HCT116 (cell line): ENCODE data around the gene DAPK2. TPM values are rescaled to one million over a fixed set of nuclear protein-coding genes. Genes with fewer than 3 reads are reported as not detected.

ENCODE experiments used
- ATAC-seq: fragments of 200-7000 bp; cut with Tn5 transposase; 2 replicates; pipeline ENCODE4 v1.9.1; 2020; ENCODE audit warnings: mild to moderate bottlenecking, moderate library complexity
- BruUV-seq: library from RNA; stranded (reverse); fragments of 400-500 nt; replicated peaks from 2 replicates; lab custom pipeline; 2021; lab: Mats Ljungman, UMichigan
- CTCF ChIA-PET: fragments of 300-600 bp; sonication (Branson Sonifier 250); formaldehyde crosslinking; loops from one replicate; lab custom pipeline; 2021; ENCODE audit warnings: antibody characterized with exemption; lab: Charles Lee
- POLR2A ChIA-PET: fragments of 300-600, 350-600 bp; sonication (Branson Sonifier 250); formaldehyde crosslinking; loops from one replicate; lab custom pipeline; 2021; ENCODE audit warnings: antibody characterized with exemption; lab: Charles Lee
- RAD21 ChIA-PET, 2 experiments: fragments of 300-600 bp; sonication (Branson Sonifier 250); formaldehyde crosslinking; loops; one replicate each; lab custom pipeline; 2023; ENCODE audit warnings: low total read pairs in 2 of 2; ENCODE audit not compliant: uncharacterized antibody in 2 of 2, unreplicated experiment in 2 of 2, low non-redundant PET in 1 of 2; lab: Charles Lee
- DNase-seq: peaks from one replicate; pipeline ENCODE4 v3.0.0-alpha.2; 2010; ENCODE audit warnings: low read depth, low spot score
- H2AFZ ChIP-seq: fragments of 200-600 bp; shearing (Covaris generic), sonication (generic); 2 replicates; pipeline ENCODE4 v1.6.1; 2017; ENCODE audit warnings: low read depth, mixed run types, mixed read lengths, antibody characterized with exemption, low read length; ENCODE audit not compliant: poor library complexity, severe bottlenecking
- H3K27ac ChIP-seq: 2 replicates; pipeline ENCODE4 v1.5.1; 2012; ENCODE audit warnings: low read depth, low read length
- H3K27me3 ChIP-seq: fragments of 200-600 bp; sonication (generic); 2 replicates; pipeline ENCODE4 v1.6.1; 2016; ENCODE audit warnings: mixed run types, low read length, mixed read lengths; ENCODE audit not compliant: insufficient read depth
- H3K36me3 ChIP-seq, 2 experiments: fragments of 200-500 bp in 1 of 2; fragments of 200-600 bp in 1 of 2; sonication (Bioruptor generic) in 1 of 2; sonication (generic) in 1 of 2; 2 replicates each; pipeline versions ENCODE4 v1.5.1 to v1.6.1; 2014 to 2016; ENCODE audit warnings: low read length in 2 of 2, inconsistent platforms in 1 of 2, mixed read lengths in 1 of 2, mixed run types in 1 of 2; ENCODE audit not compliant: insufficient read depth in 2 of 2, control insufficient read depth in 1 of 2
- H3K4me1 ChIP-seq, 2 experiments: fragments of 200-600 bp in 1 of 2; sonication (generic) in 1 of 2; 2 replicates each; pipeline versions ENCODE4 v1.5.1 to v1.6.1; 2012 to 2017; ENCODE audit warnings: low read length in 2 of 2, inconsistent platforms in 1 of 2, mild to moderate bottlenecking in 1 of 2, mixed read lengths in 1 of 2, mixed run types in 1 of 2, moderate library complexity in 1 of 2; ENCODE audit not compliant: insufficient read depth in 2 of 2, control insufficient read depth in 1 of 2
- H3K4me2 ChIP-seq: fragments of 200-600 bp; sonication (generic); 2 replicates; pipeline ENCODE4 v1.6.1; 2017; ENCODE audit warnings: mixed run types, low read length, mixed read lengths
- H3K4me3 ChIP-seq, 2 experiments: fragments of 200-600 bp in 1 of 2; sonication (generic) in 1 of 2; replicated peaks in 1 of 2; 2 replicates each; pipeline ENCODE4 v1.5.1; 2011 to 2016; ENCODE audit warnings: low read length in 2 of 2, control low read depth in 1 of 2, low read depth in 1 of 2, mild to moderate bottlenecking in 1 of 2, mixed read lengths in 1 of 2, mixed run types in 1 of 2
- H3K79me2 ChIP-seq: fragments of 200-600 bp; sonication (generic); 2 replicates; pipeline ENCODE4 v1.6.1; 2017; ENCODE audit warnings: mild to moderate bottlenecking, mixed run types, low read length, moderate library complexity, mixed read lengths; ENCODE audit not compliant: insufficient read depth
- H3K9ac ChIP-seq: fragments of 200-600 bp; sonication (generic); 2 replicates; pipeline ENCODE4 v1.6.1; 2016; ENCODE audit warnings: low read length, mixed read lengths
- H3K9me2 ChIP-seq: fragments of 200-600 bp; sonication (generic), shearing (Covaris generic); 2 replicates; pipeline ENCODE4 v1.6.1; 2017; ENCODE audit warnings: mixed run types, mild to moderate bottlenecking, moderate library complexity; ENCODE audit not compliant: insufficient read depth
- H3K9me3 ChIP-seq, 2 experiments: fragments of 200-500 bp in 1 of 2; fragments of 200-600 bp in 1 of 2; sonication (Bioruptor generic) in 1 of 2; sonication (generic) in 1 of 2; 2 replicates each; pipeline ENCODE4 v1.6.1; 2014 to 2017; ENCODE audit warnings: low read length in 2 of 2, mixed read lengths in 2 of 2, inconsistent platforms in 1 of 2, low read depth in 1 of 2, mild to moderate bottlenecking in 1 of 2, mixed run types in 1 of 2, moderate library complexity in 1 of 2; ENCODE audit not compliant: control insufficient read depth in 1 of 2, insufficient read depth in 1 of 2
- H4K20me1 ChIP-seq: fragments of 200-600 bp; sonication (generic), shearing (Covaris generic); 2 replicates; pipeline ENCODE4 v1.6.1; 2017; ENCODE audit warnings: mixed run types, mild to moderate bottlenecking, moderate library complexity; ENCODE audit not compliant: insufficient read depth
- CBX3 ChIP-seq: IDR thresholded peaks from 2 replicates; pipeline ENCODE4 v1.6.1; 2012; ENCODE audit warnings: low read depth
- EGR1 ChIP-seq: IDR thresholded peaks from 2 replicates; pipeline ENCODE4 v1.6.1; 2012; ENCODE audit warnings: low read depth
- ELF1 ChIP-seq: IDR thresholded peaks from 2 replicates; pipeline ENCODE4 v1.6.1; 2012; ENCODE audit warnings: low read depth, borderline replicate concordance
- POLR2A ChIP-seq: IDR thresholded peaks from 2 replicates; pipeline ENCODE4 v1.7.0; 2011; ENCODE audit warnings: borderline replicate concordance; ENCODE audit not compliant: insufficient read depth, insufficient read length; ENCODE audit errors: extremely low read depth
- SIN3A ChIP-seq: IDR thresholded peaks from 2 replicates; pipeline ENCODE4 v1.6.1; 2012; ENCODE audit warnings: low read depth
- YY1 ChIP-seq: IDR thresholded peaks from 2 replicates; pipeline ENCODE4 v1.6.1; 2011; ENCODE audit warnings: low read length, low read depth, moderate library complexity, mild to moderate bottlenecking; ENCODE audit not compliant: insufficient replicate concordance; ENCODE audit errors: extremely low read depth
- ZFX ChIP-seq: fragments of 450-650 bp; IDR thresholded peaks from 2 replicates; pipeline ENCODE4 v1.6.1; 2017
- intact Hi-C: fragments of 100-400 bp; cut with micrococcal nuclease; formaldehyde crosslinking; loops from 2 replicates; pipeline ENCODE4 v1.10.0; 2022
- total RNA-seq: library from RNA; stranded (reverse); gene quantifications from one replicate; pipeline ENCODE4 v1.2.1, GENCODE V29; 2021; ENCODE audit not compliant: unreplicated experiment
- TF ChIP-seq, protein P1 (sequence below): IDR thresholded peaks from 2 replicates; pipeline ENCODE4 v1.6.1; 2011; ENCODE audit warnings: mild to moderate bottlenecking, low read length, moderate library complexity; ENCODE audit not compliant: insufficient replicate concordance; ENCODE audit errors: extremely low read depth
- TF ChIP-seq, protein P2 (sequence below), 3 experiments: fragments of 200-600 bp in 1 of 3; sonication (generic) in 1 of 3; IDR thresholded peaks in 2 of 3; conservative IDR thresholded peaks in 1 of 3; 2 replicates each; pipeline ENCODE4 v1.5.1; 2012 to 2017; ENCODE audit warnings: low read depth in 2 of 3, low read length in 2 of 3, antibody characterized with exemption in 1 of 3, borderline replicate concordance in 1 of 3, control low read depth in 1 of 3, mild to moderate bottlenecking in 1 of 3, mixed read lengths in 1 of 3, mixed run types in 1 of 3, moderate library complexity in 1 of 3; ENCODE audit not compliant: insufficient read depth in 1 of 3
- TF ChIP-seq, protein P3 (sequence below): IDR thresholded peaks from 2 replicates; pipeline ENCODE4 v1.6.1; 2012; ENCODE audit warnings: low read depth

DAPK2 gene
- total RNA-seq, 1 experiment from 2014 or later = 4.8 TPM

DNA sequence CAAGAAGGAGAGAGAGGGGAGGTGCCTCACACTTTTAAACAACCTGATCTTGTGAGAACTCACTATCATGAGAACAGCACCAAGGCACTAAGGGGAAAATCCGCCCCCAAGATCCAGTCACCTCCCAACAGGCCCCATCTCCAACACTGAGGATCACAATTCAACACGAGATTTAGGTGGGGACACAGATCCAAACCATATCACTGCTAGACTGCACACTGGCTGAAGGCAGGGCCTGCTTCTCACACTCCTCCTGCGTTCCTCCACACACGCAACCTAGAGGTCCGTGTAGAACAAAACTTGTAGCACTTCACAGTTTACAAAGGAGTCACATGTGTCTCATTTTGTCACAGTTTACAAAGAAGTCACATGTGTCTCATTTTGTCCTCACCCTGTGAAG lies 97.8 kb downstream of the DAPK2 start:
- BruUV-seq = no TSS peak
- ATAC-seq = no peak

DNA sequence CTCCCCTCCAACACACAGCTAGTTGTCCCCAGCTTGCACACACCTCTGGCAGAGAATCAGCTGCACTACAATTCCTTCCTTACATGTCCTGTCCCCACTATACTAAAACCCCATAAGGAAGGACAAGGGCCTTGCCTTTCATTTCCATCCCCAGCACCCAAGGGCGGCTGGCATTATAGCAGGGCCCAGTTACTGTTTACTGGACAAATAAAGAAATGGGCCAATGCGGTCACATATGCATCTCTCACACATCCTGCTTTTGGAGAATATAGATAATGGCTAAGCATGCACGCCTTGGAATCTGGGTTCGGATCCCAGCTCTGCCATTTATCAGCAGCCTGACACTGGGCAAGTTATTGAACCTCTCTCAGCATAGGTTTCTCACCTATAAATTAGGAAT lies 99.1 kb downstream of the DAPK2 start:
- Histone ChIP-seq H4K20me1 (no peaks in the 10 kb centered on the region), H3K36me3 (no peaks in the 10 kb centered on the region), H3K9ac (no peak overlapping the region), H3K9me2 (no peaks in the 10 kb centered on the region), H3K79me2 (no peaks in the 10 kb centered on the region), H3K9me3 (no peaks in the 10 kb centered on the region), H3K4me1 (peaks cover 0 to 14% of the 10 kb centered on the region in 2 experiments; a peak in 1 of 4 replicates), H3K27ac (no peak overlapping the region), H3K4me2 (no peak overlapping the region), H2AFZ (no peak overlapping the region), H3K27me3 (no peaks in the 10 kb centered on the region), H3K4me3 (no peak overlapping the region)
- no peak for ATAC-seq
- RAD21 ChIA-PET = no interaction called here
- DNase-seq = no peak
- intact Hi-C loops = no loop called here
- BruUV-seq = no TSS peak
- POLR2A ChIA-PET = no interaction called here
- CTCF ChIA-PET = interaction anchor here (2.2 kb wide), 1 partner anchor 120 kb away, joined by 5 read pairs; no protein-coding TSS in a partner anchor
- TF ChIP-seq CBX3 (no peak), SIN3A (no peak), ZFX (no peak), EGR1 (no peak), YY1 (no peak), POLR2A (no peak)
- TF ChIP-seq, protein P1, sequence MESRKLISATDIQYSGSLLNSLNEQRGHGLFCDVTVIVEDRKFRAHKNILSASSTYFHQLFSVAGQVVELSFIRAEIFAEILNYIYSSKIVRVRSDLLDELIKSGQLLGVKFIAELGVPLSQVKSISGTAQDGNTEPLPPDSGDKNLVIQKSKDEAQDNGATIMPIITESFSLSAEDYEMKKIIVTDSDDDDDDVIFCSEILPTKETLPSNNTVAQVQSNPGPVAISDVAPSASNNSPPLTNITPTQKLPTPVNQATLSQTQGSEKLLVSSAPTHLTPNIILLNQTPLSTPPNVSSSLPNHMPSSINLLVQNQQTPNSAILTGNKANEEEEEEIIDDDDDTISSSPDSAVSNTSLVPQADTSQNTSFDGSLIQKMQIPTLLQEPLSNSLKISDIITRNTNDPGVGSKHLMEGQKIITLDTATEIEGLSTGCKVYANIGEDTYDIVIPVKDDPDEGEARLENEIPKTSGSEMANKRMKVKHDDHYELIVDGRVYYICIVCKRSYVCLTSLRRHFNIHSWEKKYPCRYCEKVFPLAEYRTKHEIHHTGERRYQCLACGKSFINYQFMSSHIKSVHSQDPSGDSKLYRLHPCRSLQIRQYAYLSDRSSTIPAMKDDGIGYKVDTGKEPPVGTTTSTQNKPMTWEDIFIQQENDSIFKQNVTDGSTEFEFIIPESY = no peak
- TF ChIP-seq, protein P2, sequence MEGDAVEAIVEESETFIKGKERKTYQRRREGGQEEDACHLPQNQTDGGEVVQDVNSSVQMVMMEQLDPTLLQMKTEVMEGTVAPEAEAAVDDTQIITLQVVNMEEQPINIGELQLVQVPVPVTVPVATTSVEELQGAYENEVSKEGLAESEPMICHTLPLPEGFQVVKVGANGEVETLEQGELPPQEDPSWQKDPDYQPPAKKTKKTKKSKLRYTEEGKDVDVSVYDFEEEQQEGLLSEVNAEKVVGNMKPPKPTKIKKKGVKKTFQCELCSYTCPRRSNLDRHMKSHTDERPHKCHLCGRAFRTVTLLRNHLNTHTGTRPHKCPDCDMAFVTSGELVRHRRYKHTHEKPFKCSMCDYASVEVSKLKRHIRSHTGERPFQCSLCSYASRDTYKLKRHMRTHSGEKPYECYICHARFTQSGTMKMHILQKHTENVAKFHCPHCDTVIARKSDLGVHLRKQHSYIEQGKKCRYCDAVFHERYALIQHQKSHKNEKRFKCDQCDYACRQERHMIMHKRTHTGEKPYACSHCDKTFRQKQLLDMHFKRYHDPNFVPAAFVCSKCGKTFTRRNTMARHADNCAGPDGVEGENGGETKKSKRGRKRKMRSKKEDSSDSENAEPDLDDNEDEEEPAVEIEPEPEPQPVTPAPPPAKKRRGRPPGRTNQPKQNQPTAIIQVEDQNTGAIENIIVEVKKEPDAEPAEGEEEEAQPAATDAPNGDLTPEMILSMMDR (IDR thresholded peaks at IDR 0.05 in 2 of 3, conservative IDR thresholded peaks at IDR 0.05 in 1 of 3; ENCODE audit: borderline replicate concordance in 1 of 3, insufficient read depth in 1 of 3, low read depth in 2 of 3, low read length in 2 of 3) = no peak

More for the DNA sequence above, 97.8 kb downstream of the DAPK2 start:
- POLR2A ChIA-PET = no interaction called here
- CTCF ChIA-PET = no interaction called here
- H4K20me1 ChIP-seq = no peaks in the 10 kb centered on the region
- H2AFZ ChIP-seq = no peak overlapping the region
- no peak overlapping the region for H3K27ac ChIP-seq
- H3K79me2 ChIP-seq = no peaks in the 10 kb centered on the region
- no peak overlapping the region for H3K4me2 ChIP-seq
- no peak overlapping the region for H3K4me3 ChIP-seq
- no peak for DNase-seq
- intact Hi-C loops = no loop called here
- H3K9ac ChIP-seq = no peak overlapping the region
- H3K9me3 ChIP-seq = no peaks in the 10 kb centered on the region
- H3K9me2 ChIP-seq = no peaks in the 10 kb centered on the region
- peaks cover 0 to 14% of the 10 kb centered on the region in 2 experiments; a peak in 1 of 4 replicates for H3K4me1 ChIP-seq
- RAD21 ChIA-PET = no interaction called here
- no peaks in the 10 kb centered on the region for H3K27me3 ChIP-seq
- H3K36me3 ChIP-seq = no peaks in the 10 kb centered on the region
- TF ChIP-seq, protein P3, sequence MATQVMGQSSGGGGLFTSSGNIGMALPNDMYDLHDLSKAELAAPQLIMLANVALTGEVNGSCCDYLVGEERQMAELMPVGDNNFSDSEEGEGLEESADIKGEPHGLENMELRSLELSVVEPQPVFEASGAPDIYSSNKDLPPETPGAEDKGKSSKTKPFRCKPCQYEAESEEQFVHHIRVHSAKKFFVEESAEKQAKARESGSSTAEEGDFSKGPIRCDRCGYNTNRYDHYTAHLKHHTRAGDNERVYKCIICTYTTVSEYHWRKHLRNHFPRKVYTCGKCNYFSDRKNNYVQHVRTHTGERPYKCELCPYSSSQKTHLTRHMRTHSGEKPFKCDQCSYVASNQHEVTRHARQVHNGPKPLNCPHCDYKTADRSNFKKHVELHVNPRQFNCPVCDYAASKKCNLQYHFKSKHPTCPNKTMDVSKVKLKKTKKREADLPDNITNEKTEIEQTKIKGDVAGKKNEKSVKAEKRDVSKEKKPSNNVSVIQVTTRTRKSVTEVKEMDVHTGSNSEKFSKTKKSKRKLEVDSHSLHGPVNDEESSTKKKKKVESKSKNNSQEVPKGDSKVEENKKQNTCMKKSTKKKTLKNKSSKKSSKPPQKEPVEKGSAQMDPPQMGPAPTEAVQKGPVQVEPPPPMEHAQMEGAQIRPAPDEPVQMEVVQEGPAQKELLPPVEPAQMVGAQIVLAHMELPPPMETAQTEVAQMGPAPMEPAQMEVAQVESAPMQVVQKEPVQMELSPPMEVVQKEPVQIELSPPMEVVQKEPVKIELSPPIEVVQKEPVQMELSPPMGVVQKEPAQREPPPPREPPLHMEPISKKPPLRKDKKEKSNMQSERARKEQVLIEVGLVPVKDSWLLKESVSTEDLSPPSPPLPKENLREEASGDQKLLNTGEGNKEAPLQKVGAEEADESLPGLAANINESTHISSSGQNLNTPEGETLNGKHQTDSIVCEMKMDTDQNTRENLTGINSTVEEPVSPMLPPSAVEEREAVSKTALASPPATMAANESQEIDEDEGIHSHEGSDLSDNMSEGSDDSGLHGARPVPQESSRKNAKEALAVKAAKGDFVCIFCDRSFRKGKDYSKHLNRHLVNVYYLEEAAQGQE = no peak
- TF ChIP-seq ELF1 = no peak
- no peak for TF ChIP-seq SIN3A
- TF ChIP-seq YY1 = no peak
- TF ChIP-seq, all 23 proteins: peak for 0
